ENCODE results near the gene N4BP3.

N4BP3 gene

DNA sequence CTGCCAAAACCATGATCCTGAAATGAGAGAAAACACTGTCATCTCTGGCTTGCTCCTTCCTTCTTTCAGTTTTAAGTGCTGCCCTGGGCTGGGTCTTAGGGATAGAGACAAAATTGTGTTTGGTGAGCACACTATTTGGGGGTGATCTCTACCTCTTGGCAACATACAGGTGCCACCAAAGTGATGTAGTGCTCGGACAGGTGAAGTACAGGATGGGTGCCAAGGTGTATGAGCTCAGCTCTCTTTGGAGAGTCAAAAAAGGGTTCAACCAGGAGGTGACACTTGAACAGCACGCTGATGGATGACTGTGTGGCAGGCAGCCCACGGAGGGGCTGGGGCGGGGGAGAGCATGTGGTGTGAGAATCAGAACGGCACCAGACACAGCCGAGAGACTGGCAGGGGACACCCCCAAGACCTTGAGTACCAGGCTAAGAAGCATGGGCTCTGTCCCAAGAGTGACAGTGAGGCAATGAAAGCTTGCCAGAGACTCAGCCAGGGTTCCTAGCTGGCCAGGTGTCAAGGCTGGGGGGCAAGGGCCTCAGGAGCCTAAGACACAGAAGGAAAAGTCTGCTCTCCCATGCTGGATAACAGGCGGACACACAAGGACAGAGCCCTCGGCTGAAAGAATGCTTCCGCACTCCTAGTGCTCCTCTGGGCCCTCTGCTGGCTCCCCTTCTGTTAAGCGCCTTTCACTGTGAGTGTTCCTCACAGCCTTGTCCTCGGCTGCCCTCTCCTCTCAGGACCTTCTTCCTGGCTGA is 37.8 kb downstream of the N4BP3 start:
- Histone ChIP-seq H3K36me3 (ENCODE audit: insufficient read depth) (no peaks in the 10 kb centered on the region), H3K4me2 (no peak overlapping the region), H2AFZ (ENCODE audit: low read depth) (no peak overlapping the region), H4K20me1 (ENCODE audit: insufficient read depth) (no peaks in the 10 kb centered on the region), H3K79me2 (ENCODE audit: insufficient read depth, low read depth) (peaks cover 11% of the 10 kb centered on the region; the same call in 1 of the 2 replicates), H3K4me1 (ENCODE audit: low read depth, poor library complexity, severe bottlenecking) (no peaks in the 10 kb centered on the region), H3K9ac (no peak overlapping the region), H3K4me3 (IDR thresholded peaks at IDR 0.05; ENCODE audit: insufficient read depth, low read depth, low read length) (no peak overlapping the region), H3K27ac (no peak overlapping the region), H3K27me3 (ENCODE audit: insufficient read depth, low read depth) (no peaks in the 10 kb centered on the region)
- TF ChIP-seq, protein P1, sequence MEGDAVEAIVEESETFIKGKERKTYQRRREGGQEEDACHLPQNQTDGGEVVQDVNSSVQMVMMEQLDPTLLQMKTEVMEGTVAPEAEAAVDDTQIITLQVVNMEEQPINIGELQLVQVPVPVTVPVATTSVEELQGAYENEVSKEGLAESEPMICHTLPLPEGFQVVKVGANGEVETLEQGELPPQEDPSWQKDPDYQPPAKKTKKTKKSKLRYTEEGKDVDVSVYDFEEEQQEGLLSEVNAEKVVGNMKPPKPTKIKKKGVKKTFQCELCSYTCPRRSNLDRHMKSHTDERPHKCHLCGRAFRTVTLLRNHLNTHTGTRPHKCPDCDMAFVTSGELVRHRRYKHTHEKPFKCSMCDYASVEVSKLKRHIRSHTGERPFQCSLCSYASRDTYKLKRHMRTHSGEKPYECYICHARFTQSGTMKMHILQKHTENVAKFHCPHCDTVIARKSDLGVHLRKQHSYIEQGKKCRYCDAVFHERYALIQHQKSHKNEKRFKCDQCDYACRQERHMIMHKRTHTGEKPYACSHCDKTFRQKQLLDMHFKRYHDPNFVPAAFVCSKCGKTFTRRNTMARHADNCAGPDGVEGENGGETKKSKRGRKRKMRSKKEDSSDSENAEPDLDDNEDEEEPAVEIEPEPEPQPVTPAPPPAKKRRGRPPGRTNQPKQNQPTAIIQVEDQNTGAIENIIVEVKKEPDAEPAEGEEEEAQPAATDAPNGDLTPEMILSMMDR (conservative IDR thresholded peaks at IDR 0.05; ENCODE audit: low read depth, low read length): no peak

DNA sequence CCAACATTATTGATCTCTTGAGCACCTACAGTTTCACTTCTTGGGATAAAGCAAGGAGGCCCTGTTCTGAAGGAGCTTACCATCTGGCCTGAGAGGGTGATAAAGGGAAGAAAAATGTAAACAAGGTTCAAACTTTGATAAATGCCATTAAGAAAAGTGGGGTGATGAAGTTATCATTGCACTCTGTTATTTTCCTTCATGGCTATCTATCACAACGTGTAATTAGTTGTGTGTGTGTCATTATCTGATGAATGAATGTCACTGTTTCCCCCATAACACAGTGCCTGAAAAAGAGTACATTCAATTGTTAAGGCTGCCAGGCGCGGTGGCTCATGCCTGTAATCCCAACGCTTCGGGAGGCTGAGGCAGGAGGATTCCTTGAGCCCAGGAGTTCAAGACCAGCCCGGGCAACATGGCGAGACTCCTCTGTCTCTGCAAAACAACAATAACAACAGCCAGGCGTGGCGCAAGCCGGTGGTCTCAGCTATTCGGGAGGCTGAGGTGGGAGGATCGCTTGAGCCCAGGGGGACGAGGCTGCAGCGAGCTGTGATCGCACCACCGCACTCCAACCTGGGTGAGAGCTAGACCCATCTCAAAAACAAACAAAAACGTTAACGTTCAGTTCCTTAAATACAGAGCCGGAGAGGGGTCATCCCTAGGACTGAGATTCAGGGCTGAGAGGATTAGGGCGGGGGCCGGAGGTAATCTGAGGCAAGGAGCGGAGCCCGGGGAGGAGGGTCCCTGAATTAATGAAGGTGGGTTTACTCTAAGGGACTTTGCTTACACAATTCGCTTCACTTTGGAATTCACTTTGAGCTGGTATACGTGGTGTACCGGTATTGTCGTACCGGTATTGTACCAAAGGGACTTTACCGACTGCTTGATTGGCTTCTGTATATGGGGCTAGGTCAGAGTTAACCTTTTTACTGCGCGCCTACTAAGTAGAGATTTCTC is 39.4 kb downstream of the N4BP3 start:
- Histone ChIP-seq H4K20me1 (ENCODE audit: insufficient read depth) (no peaks in the 10 kb centered on the region), H3K36me3 (ENCODE audit: insufficient read depth) (no peaks in the 10 kb centered on the region), H3K27me3 (ENCODE audit: insufficient read depth, low read depth) (no peaks in the 10 kb centered on the region), H3K4me2 (peak overlapping the region; percentile 86), H2AFZ (ENCODE audit: low read depth) (peak overlapping the region; percentile 18; the same call in 1 of the 2 replicates), H3K4me3 (IDR thresholded peaks at IDR 0.05; ENCODE audit: insufficient read depth, low read depth, low read length) (no peak overlapping the region), H3K9ac (peak overlapping the region; percentile 53; the same call in 1 of the 2 replicates), H3K79me2 (ENCODE audit: insufficient read depth, low read depth) (peaks cover 11% of the 10 kb centered on the region; the same call in 1 of the 2 replicates), H3K27ac (no peak overlapping the region), H3K4me1 (ENCODE audit: low read depth, poor library complexity, severe bottlenecking) (no peaks in the 10 kb centered on the region)
- TF ChIP-seq, protein P1 (conservative IDR thresholded peaks at IDR 0.05; ENCODE audit: low read depth, low read length): no peak

DNA sequence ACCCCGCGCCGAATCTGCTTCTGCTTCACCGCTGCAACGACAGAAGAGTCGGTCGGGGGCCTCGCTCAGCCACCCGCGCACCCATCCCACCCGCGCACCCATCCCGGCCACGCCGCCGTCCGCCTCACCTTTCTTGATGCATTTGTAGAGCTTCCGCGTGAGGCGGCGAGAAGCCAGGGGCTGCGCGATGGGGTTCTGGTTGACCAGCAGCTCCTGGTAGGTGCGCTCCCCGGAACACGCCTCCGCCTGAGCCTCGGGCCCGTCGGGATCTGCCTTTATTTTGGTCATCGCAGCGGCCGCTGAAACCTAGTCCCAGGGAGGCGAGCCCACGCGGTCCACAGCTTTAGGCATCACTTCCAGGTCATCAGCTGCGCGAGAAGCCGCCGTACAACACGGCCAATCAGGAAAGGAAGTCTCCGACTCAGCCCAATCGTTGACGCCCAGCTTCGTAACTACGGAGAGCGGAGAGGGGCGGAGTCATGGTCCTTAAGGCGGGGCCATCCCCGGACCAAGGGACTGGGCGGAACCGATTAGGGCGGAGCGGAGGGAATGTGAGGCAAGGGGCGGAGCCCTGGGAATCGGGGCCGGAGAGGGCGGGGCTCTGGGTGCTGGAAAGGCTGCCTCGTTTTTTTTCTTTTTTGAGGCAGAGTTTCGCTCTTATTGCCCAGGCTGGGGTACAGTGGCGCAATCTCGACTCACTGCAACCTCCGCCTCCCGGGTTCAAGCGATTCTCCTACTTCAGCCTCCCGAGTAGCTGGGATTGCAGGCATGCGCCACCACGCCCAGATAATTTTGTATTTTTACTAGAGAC is 40.4 kb downstream of the N4BP3 start, which contains the start of gene NHP2:
NHP2 (minus strand) TSS at position 356 of the 811 bp plus-strand sequence; CDS start at position 288, 68 bp downstream.
- Histone ChIP-seq H3K27ac (no peak within 1 kb of the TSS), H3K4me3 (IDR thresholded peaks at IDR 0.05; ENCODE audit: insufficient read depth, low read depth, low read length) (no peak within 1 kb of the TSS), H2AFZ (ENCODE audit: low read depth) (peak within 1 kb of the TSS; percentile 49; the same call in 1 of the 2 replicates), H3K36me3 (ENCODE audit: insufficient read depth) (no peaks in the 10 kb centered on the region), H3K4me2 (peak within 1 kb of the TSS; percentile 86), H3K4me1 (ENCODE audit: low read depth, poor library complexity, severe bottlenecking) (no peaks in the 10 kb centered on the region), H4K20me1 (ENCODE audit: insufficient read depth) (no peaks in the 10 kb centered on the region), H3K27me3 (ENCODE audit: insufficient read depth, low read depth) (no peaks in the 10 kb centered on the region), H3K9ac (peak within 1 kb of the TSS; percentile 53; the same call in 1 of the 2 replicates), H3K79me2 (ENCODE audit: insufficient read depth, low read depth) (peaks cover 11% of the 10 kb centered on the region; the same call in 1 of the 2 replicates)
- TF ChIP-seq, protein P1 (conservative IDR thresholded peaks at IDR 0.05; ENCODE audit: low read depth, low read length): no peak

DNA sequence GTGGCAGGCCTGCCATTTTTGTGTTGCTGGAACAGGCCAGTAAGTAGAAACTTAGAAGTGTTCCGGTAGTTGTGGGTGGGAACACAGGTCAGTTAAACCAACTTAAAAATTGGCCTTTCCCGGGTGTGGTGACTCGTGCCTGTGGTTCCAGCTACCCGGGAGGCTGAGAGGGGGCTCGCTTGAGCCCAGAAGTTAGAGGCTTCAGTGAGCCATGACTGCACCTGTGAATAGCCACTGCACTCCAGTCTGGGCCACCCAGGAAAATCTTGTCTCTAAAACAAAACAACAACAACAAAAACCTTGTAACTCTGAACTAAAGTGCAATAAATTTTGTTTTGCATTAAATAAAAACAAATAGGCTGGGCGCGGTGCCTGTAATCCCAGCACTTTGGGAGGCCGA is 41.7 kb downstream of the N4BP3 start:
- no peak overlapping the region for H3K4me3 ChIP-seq (IDR thresholded peaks at IDR 0.05; ENCODE audit: insufficient read depth, low read depth, low read length)
- H3K4me1 ChIP-seq (ENCODE audit: low read depth, poor library complexity, severe bottlenecking): no peaks in the 10 kb centered on the region
- peaks cover 11% of the 10 kb centered on the region; the same call in 1 of the 2 replicates for H3K79me2 ChIP-seq (ENCODE audit: insufficient read depth, low read depth)
- TF ChIP-seq, protein P1 (conservative IDR thresholded peaks at IDR 0.05; ENCODE audit: low read depth, low read length): no peak
- H3K27ac ChIP-seq: no peak overlapping the region
- no peaks in the 10 kb centered on the region for H4K20me1 ChIP-seq (ENCODE audit: insufficient read depth)
- no peak overlapping the region for H3K4me2 ChIP-seq
- no peaks in the 10 kb centered on the region for H3K36me3 ChIP-seq (ENCODE audit: insufficient read depth)
- H2AFZ ChIP-seq (ENCODE audit: low read depth): no peak overlapping the region
- H3K9ac ChIP-seq: no peak overlapping the region
- no peaks in the 10 kb centered on the region for H3K27me3 ChIP-seq (ENCODE audit: insufficient read depth, low read depth)

Measured in KMS-11 (cell line).